GM23338 (cell line): ENCODE results near the gene PRDM2. TPM values are rescaled to one million over a fixed set of nuclear protein-coding genes. Genes with fewer than 3 reads are reported as not detected.
A peak's percentile ranks its signal among the peaks of the same experiment; 100 is the strongest.

Source experiments
- ATAC-seq: fragments of 200-7000 bp; cut with Tn5 transposase; 3 replicates; pipeline ENCODE4 v1.9.1; 2020
- DNase-seq: peaks from one replicate; pipeline ENCODE4 v3.0.0-alpha.2; 2015; ENCODE audit warnings: low spot score
- H2AFZ ChIP-seq: fragments of 200-600 bp; sonication (generic); 2 replicates; pipeline ENCODE4 v1.8.0; 2016; ENCODE audit warnings: antibody characterized with exemption, mild to moderate bottlenecking, moderate library complexity
- H3F3A ChIP-seq: fragments of 200-600 bp; sonication (generic); replicated peaks from 2 replicates; pipeline ENCODE4 v1.8.0; 2017; ENCODE audit warnings: antibody characterized with exemption, mixed run types, low read depth
- H3K27ac ChIP-seq: fragments of 200-600 bp; sonication (generic); 2 replicates; pipeline ENCODE4 v1.6.1; 2016; ENCODE audit warnings: low read depth
- H3K27me3 ChIP-seq: fragments of 200-600 bp; sonication (generic); 2 replicates; pipeline ENCODE4 v1.8.0; 2016; ENCODE audit warnings: mild to moderate bottlenecking, mixed run types, moderate library complexity; ENCODE audit not compliant: insufficient read depth
- H3K36me3 ChIP-seq: fragments of 200-600 bp; sonication (generic); 2 replicates; pipeline ENCODE4 v1.8.0; 2016; ENCODE audit warnings: mild to moderate bottlenecking; ENCODE audit not compliant: insufficient read depth
- H3K4me1 ChIP-seq: fragments of 200-600 bp; sonication (generic); 2 replicates; pipeline ENCODE4 v1.8.0; 2016; ENCODE audit warnings: mild to moderate bottlenecking, moderate library complexity; ENCODE audit not compliant: insufficient read depth
- H3K4me2 ChIP-seq: fragments of 200-600 bp; sonication (generic); 2 replicates; pipeline ENCODE4 v1.7.1; 2017; ENCODE audit warnings: mixed run types
- H3K4me3 ChIP-seq: fragments of 200-600 bp; sonication (generic); 2 replicates; pipeline ENCODE4 v1.6.1; 2016; ENCODE audit warnings: mixed run types
- H3K79me2 ChIP-seq: fragments of 200-600 bp; sonication (generic); replicated peaks from 2 replicates; pipeline ENCODE4 v1.8.0; 2017; ENCODE audit warnings: mild to moderate bottlenecking; ENCODE audit not compliant: insufficient read depth
- H3K9me2 ChIP-seq: fragments of 200-600 bp; sonication (generic); 2 replicates; pipeline ENCODE4 v1.8.0; 2017; ENCODE audit not compliant: insufficient read depth
- H4K20me1 ChIP-seq: fragments of 200-600 bp; sonication (generic); replicated peaks from 2 replicates; pipeline ENCODE4 v1.8.0; 2017; ENCODE audit warnings: mild to moderate bottlenecking; ENCODE audit not compliant: insufficient read depth
- H3K27ac Mint-ChIP-seq: 2 replicates; pipeline ENCODE4 v1.8.0; 2020; ENCODE audit warnings: inconsistent platforms, mild to moderate bottlenecking, moderate library complexity, mixed read lengths
- H3K27me3 Mint-ChIP-seq: 3 replicates; pipeline ENCODE4 v1.8.0; 2022; ENCODE audit warnings: low read depth, mild to moderate bottlenecking, moderate library complexity, mixed read lengths, inconsistent platforms; ENCODE audit not compliant: insufficient read depth, poor library complexity
- H3K36me3 Mint-ChIP-seq: 3 replicates; pipeline ENCODE4 v1.8.0; 2021; ENCODE audit warnings: low read depth, mild to moderate bottlenecking, inconsistent platforms, moderate library complexity, mixed read lengths
- H3K4me1 Mint-ChIP-seq: 3 replicates; pipeline ENCODE4 v1.8.0; 2020; ENCODE audit warnings: mild to moderate bottlenecking, inconsistent platforms, mixed read lengths
- H3K4me3 Mint-ChIP-seq: 3 replicates; pipeline ENCODE4 v1.8.0; 2021; ENCODE audit warnings: moderate library complexity, mild to moderate bottlenecking, inconsistent platforms, mixed read lengths
- H3K9me3 Mint-ChIP-seq: 3 replicates; pipeline ENCODE4 v1.8.0; 2020; ENCODE audit warnings: moderate library complexity, mild to moderate bottlenecking, inconsistent platforms, mixed read lengths
- CREB1 ChIP-seq: fragments of 250-450 bp; sonication (Bioruptor Pico); IDR thresholded peaks from 2 replicates; pipeline ENCODE4 v1.5.0; 2020; ENCODE audit warnings: low read depth, mild to moderate bottlenecking, moderate library complexity
- EZH2 ChIP-seq: fragments of 200-600 bp; sonication (generic); IDR thresholded peaks from one replicate; pipeline ENCODE4 v1.8.0; 2017; ENCODE audit warnings: antibody characterized with exemption, mild to moderate bottlenecking, low read depth; ENCODE audit not compliant: unreplicated experiment
- POLR2AphosphoS5 ChIP-seq: IDR thresholded peaks from 2 replicates; pipeline ENCODE4 v1.6.1; 2016; ENCODE audit warnings: antibody characterized with exemption, low read depth
- STAT1 ChIP-seq: IDR thresholded peaks from one replicate; pipeline ENCODE4 v1.6.1; 2016; ENCODE audit warnings: antibody characterized with exemption; ENCODE audit not compliant: unreplicated experiment
- ZNF331 ChIP-seq: fragments of 250-450 bp; sonication (Bioruptor Pico); IDR thresholded peaks from 2 replicates; pipeline ENCODE4 v1.5.0; 2020; ENCODE audit warnings: low read depth, mild to moderate bottlenecking, moderate library complexity
- polyA plus RNA-seq: library from polyadenylated mRNA; unstranded; fragments of >200 nt; fragmentation: Nextera tagmentation; extraction: Ambion mirVana; gene quantifications from 2 replicates; pipeline ENCODE4 v1.2.1, GENCODE V29; 2016
- total RNA-seq: library from RNA; depleted of rRNA; stranded (reverse); fragments of >200 nt; shearing (Covaris generic); gene quantifications from 2 replicates; pipeline ENCODE4 v1.2.3, GENCODE V29; 2014
- TF ChIP-seq, protein P1 (sequence below), 2 experiments: fragments of 200-600 bp in 1 of 2; sonication (generic) in 1 of 2; conservative IDR thresholded peaks; 2 replicates each; pipeline versions ENCODE4 v1.5.1 to v1.6.1; 2016 to 2017; ENCODE audit warnings: antibody characterized with exemption in 2 of 2, low read depth in 2 of 2, mild to moderate bottlenecking in 2 of 2, moderate library complexity in 1 of 2

PRDM2 gene
- total and polyA plus RNA-seq, 2 experiments from 2014 or later = 11.6 to 28.3 TPM

DNA sequence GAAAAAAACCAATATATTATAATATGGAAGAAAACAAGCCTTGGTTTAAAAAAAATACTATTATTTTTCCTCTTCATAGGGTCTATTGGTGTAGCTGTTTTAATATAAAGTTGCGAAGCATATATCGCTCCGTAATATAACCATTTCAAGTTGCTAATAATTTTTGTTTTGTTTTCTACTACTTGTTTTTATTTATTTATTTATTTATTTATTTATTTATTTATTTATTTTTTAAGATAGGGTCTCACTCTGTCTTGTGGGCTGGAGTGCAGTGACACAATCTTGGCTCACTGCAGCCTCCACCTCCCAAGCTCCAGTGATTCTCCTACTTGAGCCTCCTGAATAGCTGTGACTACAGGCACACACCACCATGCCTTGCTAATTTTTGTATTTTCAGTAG, 46.4 kb downstream of the PRDM2 start:
- H3K79me2 ChIP-seq = peaks cover 11% of the 10 kb centered on the region
- peaks cover 33% of the 10 kb centered on the region for H3K27me3 ChIP-seq
- H3K4me2 ChIP-seq = no peak overlapping the region
- peaks cover 32% of the 10 kb centered on the region; the same call in 1 of the 2 replicates for H4K20me1 ChIP-seq
- TF ChIP-seq STAT1 (no peak), POLR2AphosphoS5 (no peak), ZNF331 (CRISPR knock-in tag) (no peak), CREB1 (no peak)
- Mint-ChIP-seq H3K27me3 (peaks cover 14% of the 10 kb centered on the region), H3K27ac (no peak overlapping the region), H3K9me3 (no peaks in the 10 kb centered on the region), H3K4me3 (no peak overlapping the region), H3K4me1 (peaks cover 14% of the 10 kb centered on the region; the same call in 2 of the 3 replicates), H3K36me3 (no peaks in the 10 kb centered on the region; the same call in 2 of the 3 replicates)
- no peaks in the 10 kb centered on the region for H3K36me3 ChIP-seq
- no peaks in the 10 kb centered on the region for H3F3A ChIP-seq
- DNase-seq (no peak), ATAC-seq (no peak)
- H3K9me2 ChIP-seq = no peaks in the 10 kb centered on the region
- no peaks in the 10 kb centered on the region; the same call in 1 of the 2 replicates for H3K4me1 ChIP-seq
- no peak overlapping the region for H3K27ac ChIP-seq
- H3K4me3 ChIP-seq = no peak overlapping the region
- no peak overlapping the region for H2AFZ ChIP-seq

DNA sequence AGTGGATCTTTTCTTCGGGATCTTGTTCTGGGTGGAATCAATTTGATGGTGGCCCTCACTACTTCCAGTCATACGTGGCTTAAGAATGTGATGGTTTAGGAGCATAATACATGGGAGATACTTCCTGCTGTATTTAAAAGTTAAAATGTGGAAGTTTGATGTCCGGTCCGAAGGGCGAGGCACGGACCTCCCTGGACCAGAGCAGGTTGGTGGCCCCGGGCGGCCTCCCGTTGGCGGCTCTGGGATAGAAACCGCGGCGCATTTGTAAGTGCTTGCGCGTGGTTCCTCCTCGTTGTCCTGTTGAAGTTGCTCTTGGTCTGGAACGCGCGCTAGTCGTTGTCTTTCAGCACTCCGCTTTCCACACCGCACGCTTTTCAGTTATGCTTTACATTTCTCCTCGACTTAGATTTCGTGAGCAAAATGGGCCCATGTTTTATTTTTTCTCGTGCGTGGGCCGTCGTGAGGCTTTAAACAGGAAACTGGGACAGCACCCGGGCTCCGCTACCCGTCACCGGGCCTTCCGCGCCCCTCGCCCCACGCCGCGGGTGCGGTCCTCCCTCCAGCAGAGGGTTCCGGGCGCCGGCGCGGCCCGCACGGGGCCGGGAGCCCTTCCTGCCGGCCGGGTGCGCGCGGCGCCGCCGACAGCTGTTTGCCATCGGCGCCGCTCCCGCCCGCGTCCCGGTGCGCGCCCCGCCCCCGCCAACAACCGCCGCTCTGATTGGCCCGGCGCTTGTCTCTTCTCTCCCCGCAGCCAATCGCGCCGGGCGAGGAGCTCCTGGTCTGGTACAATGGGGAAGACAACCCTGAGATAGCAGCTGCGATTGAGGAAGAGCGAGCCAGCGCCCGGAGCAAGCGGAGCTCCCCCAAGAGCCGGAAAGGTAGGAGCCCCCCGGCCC, 48.9 kb downstream of the PRDM2 start:
- Mint-ChIP-seq H3K4me3 (peak overlapping the region; percentile 85), H3K27ac (no peak overlapping the region), H3K9me3 (no peaks in the 10 kb centered on the region), H3K4me1 (peaks cover 19% of the 10 kb centered on the region; the same call in 2 of the 3 replicates), H3K36me3 (no peaks in the 10 kb centered on the region; the same call in 2 of the 3 replicates), H3K27me3 (peaks cover 14% of the 10 kb centered on the region)
- H3K4me3 ChIP-seq = peak overlapping the region; percentile 87
- H4K20me1 ChIP-seq = peaks cover 51% of the 10 kb centered on the region
- H3K36me3 ChIP-seq = no peaks in the 10 kb centered on the region
- H3K27me3 ChIP-seq = peaks cover 33% of the 10 kb centered on the region
- peak overlapping the region; percentile 89 for H3K4me2 ChIP-seq
- H2AFZ ChIP-seq = peak overlapping the region; percentile 99
- H3K27ac ChIP-seq = no peak overlapping the region
- H3K4me1 ChIP-seq = no peaks in the 10 kb centered on the region; the same call in 1 of the 2 replicates
- H3K9me2 ChIP-seq = no peaks in the 10 kb centered on the region
- no peaks in the 10 kb centered on the region for H3F3A ChIP-seq
- ATAC-seq (peak; percentile 95), DNase-seq (peak; percentile 97)
- no peak for TF ChIP-seq ZNF331 (CRISPR knock-in tag)
- TF ChIP-seq, protein P1, sequence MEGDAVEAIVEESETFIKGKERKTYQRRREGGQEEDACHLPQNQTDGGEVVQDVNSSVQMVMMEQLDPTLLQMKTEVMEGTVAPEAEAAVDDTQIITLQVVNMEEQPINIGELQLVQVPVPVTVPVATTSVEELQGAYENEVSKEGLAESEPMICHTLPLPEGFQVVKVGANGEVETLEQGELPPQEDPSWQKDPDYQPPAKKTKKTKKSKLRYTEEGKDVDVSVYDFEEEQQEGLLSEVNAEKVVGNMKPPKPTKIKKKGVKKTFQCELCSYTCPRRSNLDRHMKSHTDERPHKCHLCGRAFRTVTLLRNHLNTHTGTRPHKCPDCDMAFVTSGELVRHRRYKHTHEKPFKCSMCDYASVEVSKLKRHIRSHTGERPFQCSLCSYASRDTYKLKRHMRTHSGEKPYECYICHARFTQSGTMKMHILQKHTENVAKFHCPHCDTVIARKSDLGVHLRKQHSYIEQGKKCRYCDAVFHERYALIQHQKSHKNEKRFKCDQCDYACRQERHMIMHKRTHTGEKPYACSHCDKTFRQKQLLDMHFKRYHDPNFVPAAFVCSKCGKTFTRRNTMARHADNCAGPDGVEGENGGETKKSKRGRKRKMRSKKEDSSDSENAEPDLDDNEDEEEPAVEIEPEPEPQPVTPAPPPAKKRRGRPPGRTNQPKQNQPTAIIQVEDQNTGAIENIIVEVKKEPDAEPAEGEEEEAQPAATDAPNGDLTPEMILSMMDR (conservative IDR thresholded peaks at IDR 0.05; ENCODE audit: low read depth in 2 of 2) = no peak; a peak in 1 of 4 replicates
- 0 out of 2 replicates have a peak, but pooled peaks have one; percentile 12 for TF ChIP-seq CREB1
- peak; percentile 71 for TF ChIP-seq POLR2AphosphoS5
- no peak for TF ChIP-seq EZH2
- peaks cover 36% of the 10 kb centered on the region for H3K79me2 ChIP-seq
